GM12878 (cell line): ENCODE data around the gene C21orf91. TPM values are rescaled to one million over a fixed set of nuclear protein-coding genes. Genes with fewer than 3 reads are reported as not detected.
A peak's percentile ranks its signal among the peaks of the same experiment; 100 is the strongest.

ENCODE experiments used
- BCL11A ChIP-seq: IDR thresholded peaks from 2 replicates; pipeline ENCODE4 v1.6.1; 2011; ENCODE audit warnings: low read depth, low read length
- BHLHE40 ChIP-seq, 2 experiments: fragments of 450-650 bp in 1 of 2; IDR thresholded peaks; 2 replicates each; pipeline ENCODE4 v1.6.1; 2011 to 2017; ENCODE audit warnings: low read depth in 2 of 2, borderline replicate concordance in 1 of 2, improper control_type of control experiment in 1 of 2, low read length in 1 of 2, mild to moderate bottlenecking in 1 of 2
- CHD1 ChIP-seq: IDR thresholded peaks from 2 replicates; pipeline ENCODE4 v1.6.1; 2012; ENCODE audit warnings: low read depth, low read length, improper control_type of control experiment
- ESRRA ChIP-seq: IDR thresholded peaks from 2 replicates; pipeline ENCODE4 v1.6.1; 2012; ENCODE audit warnings: mild to moderate bottlenecking, low read length, improper control_type of control experiment
- EZH2 ChIP-seq: IDR thresholded peaks from 2 replicates; pipeline ENCODE4 v1.6.1; 2012; ENCODE audit warnings: low read depth, mild to moderate bottlenecking, control low read depth, inconsistent platforms, low read length, borderline replicate concordance; ENCODE audit not compliant: control insufficient read depth
- HDGF ChIP-seq: fragments of 450-650 bp; IDR thresholded peaks from 2 replicates; pipeline ENCODE4 v1.6.1; 2016; ENCODE audit warnings: antibody characterized with exemption
- MEF2A ChIP-seq: IDR thresholded peaks from 2 replicates; pipeline ENCODE4 v1.6.1; 2011; ENCODE audit warnings: low read depth, mild to moderate bottlenecking, low read length, moderate library complexity; ENCODE audit not compliant: insufficient read depth
- MXI1 ChIP-seq: fragments of 150-350 bp; IDR thresholded peaks from 2 replicates; pipeline ENCODE4 v1.6.1; 2011; ENCODE audit warnings: low read depth, mild to moderate bottlenecking, inconsistent platforms, low read length, improper control_type of control experiment
- NFYA ChIP-seq: IDR thresholded peaks from 2 replicates; pipeline ENCODE4 v1.6.1; 2011; ENCODE audit warnings: low read depth, mild to moderate bottlenecking, low read length, improper control_type of control experiment, borderline replicate concordance
- NFYB ChIP-seq: IDR thresholded peaks from 2 replicates; pipeline ENCODE4 v1.6.1; 2011; ENCODE audit warnings: low read depth, mild to moderate bottlenecking, low read length, improper control_type of control experiment, moderate library complexity; ENCODE audit not compliant: insufficient read depth
- NR2F1 ChIP-seq: fragments of 450-650 bp; conservative IDR thresholded peaks from 2 replicates; pipeline ENCODE4 v1.6.1; 2017; ENCODE audit warnings: mild to moderate bottlenecking
- RAD21 ChIP-seq: IDR thresholded peaks from 2 replicates; pipeline ENCODE4 v1.6.1; 2011; ENCODE audit warnings: mild to moderate bottlenecking, low read depth, low read length, moderate library complexity; ENCODE audit not compliant: insufficient read depth
- RAD51 ChIP-seq: fragments of 450-650 bp; IDR thresholded peaks from 2 replicates; pipeline ENCODE4 v1.6.1; 2016; ENCODE audit warnings: moderate library complexity, mild to moderate bottlenecking, inconsistent platforms
- RUNX3 ChIP-seq: IDR thresholded peaks from 2 replicates; pipeline ENCODE4 v1.6.1; 2012; ENCODE audit warnings: low read length, inconsistent platforms
- SPI1 ChIP-seq: IDR thresholded peaks from 2 replicates; pipeline ENCODE4 v1.6.1; 2011; ENCODE audit warnings: low read depth, mild to moderate bottlenecking, low read length, moderate library complexity, borderline replicate concordance; ENCODE audit not compliant: insufficient read depth
- SREBF1 ChIP-seq: IDR thresholded peaks from 2 replicates; pipeline ENCODE4 v1.6.1; 2012; ENCODE audit warnings: mild to moderate bottlenecking, low read length
- SUPT20H ChIP-seq: IDR thresholded peaks from 2 replicates; pipeline ENCODE4 v1.6.1; 2011; ENCODE audit warnings: low read depth, mild to moderate bottlenecking, low read length, moderate library complexity, borderline replicate concordance; ENCODE audit not compliant: control insufficient read depth
- TBL1XR1 ChIP-seq: IDR thresholded peaks from 2 replicates; pipeline ENCODE4 v1.6.1; 2012; ENCODE audit warnings: low read depth, low read length, improper control_type of control experiment
- TCF7 ChIP-seq: IDR thresholded peaks from 2 replicates; pipeline ENCODE4 v1.6.1; 2014; ENCODE audit warnings: antibody characterized with exemption, borderline replicate concordance
- WRNIP1 ChIP-seq: IDR thresholded peaks from 2 replicates; pipeline ENCODE4 v1.6.1; 2011; ENCODE audit warnings: low read depth, low read length, improper control_type of control experiment, borderline replicate concordance
- YBX1 ChIP-seq: fragments of 450-650 bp; IDR thresholded peaks from 2 replicates; pipeline ENCODE4 v1.6.1; 2016; ENCODE audit warnings: antibody characterized with exemption
- ZNF207 ChIP-seq: fragments of 450-650 bp; IDR thresholded peaks from 2 replicates; pipeline ENCODE4 v1.6.1; 2014; ENCODE audit warnings: antibody characterized with exemption, mild to moderate bottlenecking, borderline replicate concordance
- ZNF217 ChIP-seq: fragments of 450-650 bp; IDR thresholded peaks from 2 replicates; pipeline ENCODE4 v1.6.1; 2017; ENCODE audit warnings: antibody characterized with exemption, mild to moderate bottlenecking
- polyA plus RNA-seq, 11 experiments: library from polyadenylated mRNA; depleted of rRNA in 4 of 11; unstranded in 6 of 11; stranded (reverse) in 5 of 11; fragments of >200 nt; fragmentation: Nextera tagmentation in 4 of 11; fragmentation: Illumina TruSeq in 1 of 11; extraction: Ambion mirVana in 4 of 11; extraction: Trizol in 1 of 11; gene quantifications; 1 replicate in 1 of 11; 2 replicates in 10 of 11; pipeline versions ENCODE4 v1.2.1 to v1.2.3, GENCODE V29; 2011 to 2016; ENCODE audit warnings: inconsistent platforms in 2 of 11, missing spikeins in 2 of 11, low read depth in 1 of 11
- total RNA-seq, 4 experiments: library from RNA; depleted of rRNA in 3 of 4; stranded (reverse); fragments of >200 nt in 3 of 4; fragmentation: Illumina TruSeq in 1 of 4; extraction: Trizol in 1 of 4; gene quantifications; 2 replicates each; pipeline versions ENCODE4 v1.2.1 to v1.2.3, GENCODE V29; 2013 to 2021
- TF ChIP-seq, protein P1 (sequence below): fragments of 450-650 bp; IDR thresholded peaks from 2 replicates; pipeline ENCODE4 v1.6.1; 2017; ENCODE audit warnings: mild to moderate bottlenecking, moderate library complexity
- TF ChIP-seq, protein P2 (sequence below): fragments of 150-350 bp; IDR thresholded peaks from 2 replicates; pipeline ENCODE4 v1.6.1; 2014; ENCODE audit warnings: mild to moderate bottlenecking, low read depth, low read length
- TF ChIP-seq, protein P3 (sequence below): IDR thresholded peaks from 2 replicates; pipeline ENCODE4 v1.6.1; 2011; ENCODE audit warnings: low read depth, low read length, improper control_type of control experiment, borderline replicate concordance

C21orf91 gene
- total and polyA plus RNA-seq, 10 of the 15 experiments (the other 5 are each of a cell fraction or from before 2014, with no cell fraction given): 9.3 to 40.3 (median 29.8) TPM

DNA sequence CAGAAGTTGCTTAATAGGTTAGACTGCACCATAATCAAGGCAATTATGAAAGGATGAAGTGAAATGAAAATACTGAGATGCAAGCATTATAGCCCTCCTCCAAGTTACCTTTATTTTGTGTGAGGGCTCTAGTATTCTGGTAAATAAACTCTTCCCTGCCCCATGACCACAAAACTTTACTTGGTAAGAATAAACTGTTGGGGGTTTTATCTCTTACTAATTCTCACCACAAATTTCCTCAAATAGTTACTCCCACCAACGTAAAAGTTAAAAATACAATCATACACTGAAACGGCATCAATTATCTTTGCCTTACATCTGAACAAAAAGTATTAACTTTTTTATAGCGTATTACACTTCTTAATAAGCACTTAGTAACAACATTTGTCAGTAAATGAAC lies 29.5 kb downstream of the C21orf91 start (continued):
- TF ChIP-seq EZH2 (no peak), CHD1 (no peak), HDGF (no peak), YBX1 (no peak), RAD51 (0 out of 2 replicates have a peak, but pooled peaks have one; percentile 29), NFYA (no peak), TCF7 (no peak), SREBF1 (no peak), ZNF217 (peak; percentile 79; the same call in 1 of the 2 replicates), MEF2A (peak; percentile 97), ZNF207 (no peak), SPI1 (no peak), NR2F1 (no peak), BCL11A (peak; percentile 61; the same call in 1 of the 2 replicates), ESRRA (no peak), RUNX3 (peak; percentile 94), TBL1XR1 (peak; percentile 89), WRNIP1 (no peak), RAD21 (no peak), MXI1 (no peak), SUPT20H (no peak), BHLHE40 (IDR thresholded peaks at IDR 0.05; ENCODE audit: borderline replicate concordance in 1 of 2, low read depth in 2 of 2, low read length in 1 of 2) (no peak), NFYB (no peak)
- TF ChIP-seq, protein P1, sequence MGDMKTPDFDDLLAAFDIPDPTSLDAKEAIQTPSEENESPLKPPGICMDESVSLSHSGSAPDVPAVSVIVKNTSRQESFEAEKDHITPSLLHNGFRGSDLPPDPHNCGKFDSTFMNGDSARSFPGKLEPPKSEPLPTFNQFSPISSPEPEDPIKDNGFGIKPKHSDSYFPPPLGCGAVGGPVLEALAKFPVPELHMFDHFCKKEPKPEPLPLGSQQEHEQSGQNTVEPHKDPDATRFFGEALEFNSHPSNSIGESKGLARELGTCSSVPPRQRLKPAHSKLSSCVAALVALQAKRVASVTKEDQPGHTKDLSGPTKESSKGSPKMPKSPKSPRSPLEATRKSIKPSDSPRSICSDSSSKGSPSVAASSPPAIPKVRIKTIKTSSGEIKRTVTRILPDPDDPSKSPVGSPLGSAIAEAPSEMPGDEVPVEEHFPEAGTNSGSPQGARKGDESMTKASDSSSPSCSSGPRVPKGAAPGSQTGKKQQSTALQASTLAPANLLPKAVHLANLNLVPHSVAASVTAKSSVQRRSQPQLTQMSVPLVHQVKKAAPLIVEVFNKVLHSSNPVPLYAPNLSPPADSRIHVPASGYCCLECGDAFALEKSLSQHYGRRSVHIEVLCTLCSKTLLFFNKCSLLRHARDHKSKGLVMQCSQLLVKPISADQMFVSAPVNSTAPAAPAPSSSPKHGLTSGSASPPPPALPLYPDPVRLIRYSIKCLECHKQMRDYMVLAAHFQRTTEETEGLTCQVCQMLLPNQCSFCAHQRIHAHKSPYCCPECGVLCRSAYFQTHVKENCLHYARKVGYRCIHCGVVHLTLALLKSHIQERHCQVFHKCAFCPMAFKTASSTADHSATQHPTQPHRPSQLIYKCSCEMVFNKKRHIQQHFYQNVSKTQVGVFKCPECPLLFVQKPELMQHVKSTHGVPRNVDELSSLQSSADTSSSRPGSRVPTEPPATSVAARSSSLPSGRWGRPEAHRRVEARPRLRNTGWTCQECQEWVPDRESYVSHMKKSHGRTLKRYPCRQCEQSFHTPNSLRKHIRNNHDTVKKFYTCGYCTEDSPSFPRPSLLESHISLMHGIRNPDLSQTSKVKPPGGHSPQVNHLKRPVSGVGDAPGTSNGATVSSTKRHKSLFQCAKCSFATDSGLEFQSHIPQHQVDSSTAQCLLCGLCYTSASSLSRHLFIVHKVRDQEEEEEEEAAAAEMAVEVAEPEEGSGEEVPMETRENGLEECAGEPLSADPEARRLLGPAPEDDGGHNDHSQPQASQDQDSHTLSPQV: no peak
- TF ChIP-seq, protein P2, sequence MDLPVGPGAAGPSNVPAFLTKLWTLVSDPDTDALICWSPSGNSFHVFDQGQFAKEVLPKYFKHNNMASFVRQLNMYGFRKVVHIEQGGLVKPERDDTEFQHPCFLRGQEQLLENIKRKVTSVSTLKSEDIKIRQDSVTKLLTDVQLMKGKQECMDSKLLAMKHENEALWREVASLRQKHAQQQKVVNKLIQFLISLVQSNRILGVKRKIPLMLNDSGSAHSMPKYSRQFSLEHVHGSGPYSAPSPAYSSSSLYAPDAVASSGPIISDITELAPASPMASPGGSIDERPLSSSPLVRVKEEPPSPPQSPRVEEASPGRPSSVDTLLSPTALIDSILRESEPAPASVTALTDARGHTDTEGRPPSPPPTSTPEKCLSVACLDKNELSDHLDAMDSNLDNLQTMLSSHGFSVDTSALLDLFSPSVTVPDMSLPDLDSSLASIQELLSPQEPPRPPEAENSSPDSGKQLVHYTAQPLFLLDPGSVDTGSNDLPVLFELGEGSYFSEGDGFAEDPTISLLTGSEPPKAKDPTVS: no peak
- TF ChIP-seq, protein P3, sequence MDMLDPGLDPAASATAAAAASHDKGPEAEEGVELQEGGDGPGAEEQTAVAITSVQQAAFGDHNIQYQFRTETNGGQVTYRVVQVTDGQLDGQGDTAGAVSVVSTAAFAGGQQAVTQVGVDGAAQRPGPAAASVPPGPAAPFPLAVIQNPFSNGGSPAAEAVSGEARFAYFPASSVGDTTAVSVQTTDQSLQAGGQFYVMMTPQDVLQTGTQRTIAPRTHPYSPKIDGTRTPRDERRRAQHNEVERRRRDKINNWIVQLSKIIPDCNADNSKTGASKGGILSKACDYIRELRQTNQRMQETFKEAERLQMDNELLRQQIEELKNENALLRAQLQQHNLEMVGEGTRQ: no peak
